IMR-90 (cell line): ENCODE measurements around the gene IFNW1. TPM values are rescaled to one million over a fixed set of nuclear protein-coding genes. Genes with fewer than 3 reads are reported as not detected.

Experiments used
- ATAC-seq: fragments of 200-7000 bp; cut with Tn5 transposase; 2 replicates; pipeline ENCODE4 v1.9.1; 2020; ENCODE audit warnings: low read depth, mild to moderate bottlenecking, moderate library complexity
- BruUV-seq: library from RNA; stranded (reverse); fragments of 400-500 nt; replicated peaks from 2 replicates; lab custom pipeline; 2021; lab: Mats Ljungman, UMichigan
- CTCF ChIA-PET: fragments of 300-600 bp; formaldehyde crosslinking; extraction: SDS; loops from one replicate; lab custom pipeline; 2021; ENCODE audit warnings: antibody characterized with exemption; lab: Yijun Ruan, JAX
- POLR2A ChIA-PET: fragments of 300-600 bp; sonication (Branson Sonifier 250); formaldehyde crosslinking; loops from one replicate; lab custom pipeline; 2022; ENCODE audit warnings: antibody characterized with exemption; ENCODE audit not compliant: unreplicated experiment; lab: Charles Lee
- DNase-seq: peaks from one replicate; pipeline ENCODE4 v3.0.0; 2013
- H2AFZ ChIP-seq: replicated peaks from 2 replicates; pipeline ENCODE3; 2013; ENCODE audit warnings: low read length, mild to moderate bottlenecking; ENCODE audit not compliant: poor library complexity
- H2AK5ac ChIP-seq: 2 replicates; pipeline ENCODE4 v1.6.1; 2013; ENCODE audit warnings: low read depth, low read length, inconsistent platforms
- H2AK9ac ChIP-seq: replicated peaks from 2 replicates; pipeline ENCODE3; 2013; ENCODE audit warnings: mild to moderate bottlenecking, low read depth, low read length, moderate library complexity; ENCODE audit not compliant: poor library complexity
- H2BK120ac ChIP-seq: 2 replicates; pipeline ENCODE4 v1.6.1; 2013; ENCODE audit warnings: low read depth, low read length, inconsistent platforms
- H2BK15ac ChIP-seq: 3 replicates; pipeline ENCODE4 v1.6.1; 2013; ENCODE audit warnings: low read depth, low read length, inconsistent platforms
- H2BK20ac ChIP-seq: 2 replicates; pipeline ENCODE4 v1.6.1; 2013; ENCODE audit warnings: low read depth, mild to moderate bottlenecking, inconsistent platforms, low read length, moderate library complexity
- H2BK5ac ChIP-seq: 2 replicates; pipeline ENCODE4 v1.6.1; 2013; ENCODE audit warnings: mild to moderate bottlenecking, low read depth, low read length, inconsistent platforms; ENCODE audit not compliant: poor library complexity, severe bottlenecking
- H3K14ac ChIP-seq: replicated peaks from 2 replicates; pipeline ENCODE4 v1.6.1; 2013; ENCODE audit warnings: low read depth, low read length, inconsistent platforms
- H3K18ac ChIP-seq: 2 replicates; pipeline ENCODE4 v1.6.1; 2013; ENCODE audit warnings: low read depth, low read length, control low read depth
- H3K23ac ChIP-seq: 2 replicates; pipeline ENCODE4 v1.6.1; 2013; ENCODE audit warnings: low read depth, low read length, inconsistent platforms
- H3K27ac ChIP-seq: 2 replicates; pipeline ENCODE4 v1.5.1; 2013; ENCODE audit warnings: mild to moderate bottlenecking, control low read depth, low read length; ENCODE audit not compliant: insufficient read depth
- H3K27me3 ChIP-seq: 2 replicates; pipeline ENCODE4 v1.6.1; 2013; ENCODE audit warnings: low read length; ENCODE audit not compliant: control insufficient read depth, insufficient read depth
- H3K36me3 ChIP-seq: 2 replicates; pipeline ENCODE4 v1.6.1; 2013; ENCODE audit warnings: low read length, mixed read lengths; ENCODE audit not compliant: control insufficient read depth, insufficient read depth
- H3K4ac ChIP-seq: 2 replicates; pipeline ENCODE4 v1.6.1; 2013; ENCODE audit warnings: low read depth, low read length, inconsistent platforms
- H3K4me1 ChIP-seq: 2 replicates; pipeline ENCODE4 v1.6.1; 2013; ENCODE audit warnings: low read length, mixed read lengths; ENCODE audit not compliant: control insufficient read depth, insufficient read depth
- H3K4me2 ChIP-seq: 2 replicates; pipeline ENCODE4 v1.6.1; 2013; ENCODE audit warnings: low read depth, mild to moderate bottlenecking, control low read depth, low read length, moderate library complexity
- H3K4me3 ChIP-seq: 2 replicates; pipeline ENCODE4 v1.5.1; 2013; ENCODE audit warnings: low read depth, mild to moderate bottlenecking, control low read depth, low read length, moderate library complexity; ENCODE audit not compliant: insufficient read depth
- H3K56ac ChIP-seq: 2 replicates; pipeline ENCODE4 v1.6.1; 2013; ENCODE audit warnings: low read length, inconsistent platforms; ENCODE audit not compliant: insufficient read depth; ENCODE audit errors: extremely low read depth
- H3K79me1 ChIP-seq, 2 experiments: 2 replicates each; pipeline ENCODE4 v1.6.1; 2013; ENCODE audit warnings: low read length in 2 of 2, inconsistent platforms in 1 of 2, low read depth in 1 of 2
- H3K9ac ChIP-seq: 2 replicates; pipeline ENCODE4 v1.6.1; 2013; ENCODE audit warnings: low read depth, low read length, control low read depth
- H3K9me1 ChIP-seq: 2 replicates; pipeline ENCODE4 v1.6.1; 2013; ENCODE audit warnings: low read length, inconsistent platforms; ENCODE audit not compliant: insufficient read depth
- H3K9me3 ChIP-seq: 2 replicates; pipeline ENCODE4 v1.6.1; 2013; ENCODE audit warnings: low read length; ENCODE audit not compliant: control insufficient read depth, insufficient read depth
- H4K20me1 ChIP-seq: 2 replicates; pipeline ENCODE4 v1.6.1; 2013; ENCODE audit warnings: low read length, inconsistent platforms; ENCODE audit not compliant: insufficient read depth
- H4K5ac ChIP-seq: 2 replicates; pipeline ENCODE4 v1.6.1; 2013; ENCODE audit warnings: mild to moderate bottlenecking, low read depth, low read length, control low read depth
- H4K8ac ChIP-seq, 2 experiments: 2 replicates each; pipeline ENCODE4 v1.6.1; 2013; ENCODE audit warnings: low read depth in 2 of 2, low read length in 2 of 2, control low read depth in 1 of 2, inconsistent platforms in 1 of 2
- H4K91ac ChIP-seq: 2 replicates; pipeline ENCODE4 v1.6.1; 2013; ENCODE audit warnings: low read depth, low read length, inconsistent platforms; ENCODE audit not compliant: insufficient read depth
- CEBPB ChIP-seq: IDR thresholded peaks from 2 replicates; pipeline ENCODE4 v1.6.1; 2012; ENCODE audit warnings: low read depth, low read length, improper control_type of control experiment
- CHD1 ChIP-seq: IDR thresholded peaks from 2 replicates; pipeline ENCODE4 v1.6.1; 2012; ENCODE audit warnings: low read depth, low read length, improper control_type of control experiment
- FOS ChIP-seq: fragments of 150-350 bp; IDR thresholded peaks from 2 replicates; pipeline ENCODE4 v1.6.1; 2016; ENCODE audit warnings: low read depth, low read length
- MAFK ChIP-seq: IDR thresholded peaks from 2 replicates; pipeline ENCODE4 v1.6.1; 2012; ENCODE audit warnings: low read depth, low read length, improper control_type of control experiment
- MAZ ChIP-seq: IDR thresholded peaks from 2 replicates; pipeline ENCODE4 v1.6.1; 2012; ENCODE audit warnings: low read depth, mild to moderate bottlenecking, low read length, improper control_type of control experiment, moderate library complexity, borderline replicate concordance
- MXI1 ChIP-seq: IDR thresholded peaks from 2 replicates; pipeline ENCODE4 v1.6.1; 2012; ENCODE audit warnings: low read depth, mild to moderate bottlenecking, low read length, moderate library complexity, borderline replicate concordance
- NFE2L2 ChIP-seq: fragments of 150-350 bp; IDR thresholded peaks from 2 replicates; pipeline ENCODE4 v1.6.1; 2016; ENCODE audit warnings: low read depth, mild to moderate bottlenecking, low read length
- POLR2A ChIP-seq: IDR thresholded peaks from 2 replicates; pipeline ENCODE4 v1.6.1; 2012; ENCODE audit warnings: mild to moderate bottlenecking, low read depth, low read length
- RAD21 ChIP-seq: IDR thresholded peaks from 2 replicates; pipeline ENCODE4 v1.6.1; 2012; ENCODE audit warnings: low read length, improper control_type of control experiment
- RCOR1 ChIP-seq: IDR thresholded peaks from 2 replicates; pipeline ENCODE4 v1.6.1; 2012; ENCODE audit warnings: mild to moderate bottlenecking, low read length, improper control_type of control experiment; ENCODE audit not compliant: insufficient replicate concordance
- RFX5 ChIP-seq: IDR thresholded peaks from 2 replicates; pipeline ENCODE4 v1.8.0; 2012; ENCODE audit warnings: low read depth, mild to moderate bottlenecking, low read length, moderate library complexity
- SMC3 ChIP-seq: fragments of 150-350 bp; IDR thresholded peaks from 2 replicates; pipeline ENCODE4 v1.6.1; 2016; ENCODE audit warnings: low read depth, mild to moderate bottlenecking, antibody characterized with exemption, low read length, moderate library complexity
- WGBS, 2 experiments: methylation state at CpG; one replicate each; pipeline versions ENCODE4 v1.1.5 to v1.1.7; 2013; ENCODE audit warnings: missing lambda C conversion rate in 2 of 2; ENCODE audit not compliant: insufficient read length in 1 of 2; ENCODE audit errors: extremely low coverage in 2 of 2; 5-methylcytosine and 5-hydroxymethylcytosine counted together
- dilution Hi-C: fragments of 300-500 bp; cut with HindIII; formaldehyde crosslinking; loops from one replicate; pipeline ENCODE4 v1.14.3; 2018; ENCODE audit warnings: low sequenced_read_pairs; ENCODE audit not compliant: unreplicated experiment
- in situ Hi-C: fragments of 300-500 bp; cut with MboI; formaldehyde crosslinking; loops from 3 replicates; pipeline ENCODE4 v1.14.3; 2019; ENCODE audit warnings: low sequenced_read_pairs, inconsistent platforms, mixed read lengths
- intact Hi-C: fragments of 100-400 bp; cut with micrococcal nuclease; formaldehyde crosslinking; loops from 2 replicates; pipeline ENCODE4 v1.10.0; 2022
- polyA plus RNA-seq, 3 experiments: library from polyadenylated mRNA; depleted of rRNA; stranded (reverse); fragments of >200 nt; gene quantifications; 2 replicates each; pipeline ENCODE4 v1.2.3, GENCODE V29; 2012; ENCODE audit warnings: low replicate concordance in 1 of 3
- total RNA-seq: library from RNA; depleted of rRNA; stranded (reverse); fragments of >200 nt; gene quantifications from 2 replicates; pipeline ENCODE4 v1.2.3, GENCODE V29; 2012
- TF ChIP-seq, protein P1 (sequence below): fragments of 150-350 bp; IDR thresholded peaks from 2 replicates; pipeline ENCODE4 v1.6.1; 2017; ENCODE audit warnings: mild to moderate bottlenecking, antibody characterized with exemption, low read length, low read depth
- TF ChIP-seq, protein P2 (sequence below): conservative IDR thresholded peaks from 2 replicates; pipeline ENCODE4 v1.5.1; 2012; ENCODE audit warnings: mild to moderate bottlenecking, low read depth, low read length, improper control_type of control experiment
- TF ChIP-seq, protein P3 (sequence below): fragments of 150-350 bp; IDR thresholded peaks from 2 replicates; pipeline ENCODE4 v1.6.1; 2016; ENCODE audit warnings: low read depth, mild to moderate bottlenecking, low read length, moderate library complexity, borderline replicate concordance

Gene IFNW1
- total and polyA plus RNA-seq, 2 of the 4 experiments (the other 2 are of a cell fraction) = not detected

DNA sequence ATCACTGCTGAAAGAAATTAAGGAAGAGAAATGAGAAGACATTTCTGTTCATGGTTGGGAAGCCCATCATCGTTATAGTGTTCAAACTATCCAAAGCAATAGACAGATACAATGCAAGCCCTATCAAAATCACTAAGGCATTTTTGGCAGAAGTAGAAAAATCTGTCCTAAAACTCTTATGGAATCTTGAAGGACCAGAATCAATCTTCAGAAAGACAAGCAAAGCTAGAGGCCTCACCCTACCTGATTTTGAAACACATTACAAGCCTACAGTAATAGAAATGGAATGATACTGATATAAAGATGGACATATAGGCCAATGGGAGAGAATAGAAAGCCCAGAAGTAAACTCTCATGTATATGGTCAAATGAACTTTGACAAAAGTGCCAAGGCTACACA, 29.7 kb upstream of the IFNW1 start:
- Histone ChIP-seq H3K56ac (no peak overlapping the region), H3K27ac (no peak overlapping the region), H4K5ac (no peak overlapping the region), H4K20me1 (no peaks in the 10 kb centered on the region), H4K91ac (no peak overlapping the region), H3K4me2 (no peak overlapping the region), H3K79me1 (no peaks in the 10 kb centered on the region), H3K4ac (no peak overlapping the region), H3K36me3 (no peaks in the 10 kb centered on the region), H3K9me3 (no peaks in the 10 kb centered on the region), H2BK15ac (no peak overlapping the region), H3K4me3 (no peak overlapping the region), H3K18ac (no peak overlapping the region), H2BK120ac (no peak overlapping the region), H3K14ac (no peak overlapping the region), H3K27me3 (no peaks in the 10 kb centered on the region), H3K9ac (no peak overlapping the region), H2BK20ac (no peak overlapping the region), H2AK9ac (no peak overlapping the region), H3K9me1 (no peaks in the 10 kb centered on the region), H3K23ac (no peak overlapping the region), H2AFZ (no peak overlapping the region), H2BK5ac (no peak overlapping the region), H2AK5ac (no peak overlapping the region), H3K4me1 (no peaks in the 10 kb centered on the region), H4K8ac (no peak overlapping the region)
- DNase-seq (no peak), ATAC-seq (no peak)
- dilution Hi-C loops (no loop called here), in situ Hi-C loops (no loop called here), intact Hi-C loops (no loop called here)
- CTCF ChIA-PET = no interaction called here
- WGBS, 2 experiments = no CpG with 5 or more reads among the region's 1 CpG
- TF ChIP-seq MXI1 (no peak), RAD21 (no peak), POLR2A (no peak), NFE2L2 (no peak), MAFK (no peak), SMC3 (no peak), FOS (no peak), MAZ (no peak), RFX5 (no peak), CHD1 (no peak), RCOR1 (no peak), CEBPB (no peak)
- TF ChIP-seq, protein P1, sequence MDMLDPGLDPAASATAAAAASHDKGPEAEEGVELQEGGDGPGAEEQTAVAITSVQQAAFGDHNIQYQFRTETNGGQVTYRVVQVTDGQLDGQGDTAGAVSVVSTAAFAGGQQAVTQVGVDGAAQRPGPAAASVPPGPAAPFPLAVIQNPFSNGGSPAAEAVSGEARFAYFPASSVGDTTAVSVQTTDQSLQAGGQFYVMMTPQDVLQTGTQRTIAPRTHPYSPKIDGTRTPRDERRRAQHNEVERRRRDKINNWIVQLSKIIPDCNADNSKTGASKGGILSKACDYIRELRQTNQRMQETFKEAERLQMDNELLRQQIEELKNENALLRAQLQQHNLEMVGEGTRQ = no peak
- TF ChIP-seq, protein P2, sequence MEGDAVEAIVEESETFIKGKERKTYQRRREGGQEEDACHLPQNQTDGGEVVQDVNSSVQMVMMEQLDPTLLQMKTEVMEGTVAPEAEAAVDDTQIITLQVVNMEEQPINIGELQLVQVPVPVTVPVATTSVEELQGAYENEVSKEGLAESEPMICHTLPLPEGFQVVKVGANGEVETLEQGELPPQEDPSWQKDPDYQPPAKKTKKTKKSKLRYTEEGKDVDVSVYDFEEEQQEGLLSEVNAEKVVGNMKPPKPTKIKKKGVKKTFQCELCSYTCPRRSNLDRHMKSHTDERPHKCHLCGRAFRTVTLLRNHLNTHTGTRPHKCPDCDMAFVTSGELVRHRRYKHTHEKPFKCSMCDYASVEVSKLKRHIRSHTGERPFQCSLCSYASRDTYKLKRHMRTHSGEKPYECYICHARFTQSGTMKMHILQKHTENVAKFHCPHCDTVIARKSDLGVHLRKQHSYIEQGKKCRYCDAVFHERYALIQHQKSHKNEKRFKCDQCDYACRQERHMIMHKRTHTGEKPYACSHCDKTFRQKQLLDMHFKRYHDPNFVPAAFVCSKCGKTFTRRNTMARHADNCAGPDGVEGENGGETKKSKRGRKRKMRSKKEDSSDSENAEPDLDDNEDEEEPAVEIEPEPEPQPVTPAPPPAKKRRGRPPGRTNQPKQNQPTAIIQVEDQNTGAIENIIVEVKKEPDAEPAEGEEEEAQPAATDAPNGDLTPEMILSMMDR = no peak
- TF ChIP-seq, protein P3, sequence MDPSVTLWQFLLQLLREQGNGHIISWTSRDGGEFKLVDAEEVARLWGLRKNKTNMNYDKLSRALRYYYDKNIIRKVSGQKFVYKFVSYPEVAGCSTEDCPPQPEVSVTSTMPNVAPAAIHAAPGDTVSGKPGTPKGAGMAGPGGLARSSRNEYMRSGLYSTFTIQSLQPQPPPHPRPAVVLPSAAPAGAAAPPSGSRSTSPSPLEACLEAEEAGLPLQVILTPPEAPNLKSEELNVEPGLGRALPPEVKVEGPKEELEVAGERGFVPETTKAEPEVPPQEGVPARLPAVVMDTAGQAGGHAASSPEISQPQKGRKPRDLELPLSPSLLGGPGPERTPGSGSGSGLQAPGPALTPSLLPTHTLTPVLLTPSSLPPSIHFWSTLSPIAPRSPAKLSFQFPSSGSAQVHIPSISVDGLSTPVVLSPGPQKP = no peak
- POLR2A ChIA-PET = no interaction called here
- no TSS peak for BruUV-seq
